Measurements from ENCODE around the gene STAC2. TPM values are rescaled to one million over a fixed set of nuclear protein-coding genes. Genes with fewer than 3 reads are reported as not detected.

The STAC2 gene
- total and polyA plus RNA-seq, 7 experiments from 2014 or later = not detected

- Histone ChIP-seq H3K27ac (ENCODE audit: low read depth, low read length) (no peak overlapping the region), H3K9me3 (ENCODE audit: control insufficient read depth in 2 of 3, low read length in 3 of 3) (no peaks in the 10 kb centered on the region), H3K4me1 (ENCODE audit: control insufficient read depth in 2 of 2, insufficient read depth in 2 of 2, low read length in 2 of 2) (peaks cover 4 to 6% of the 10 kb centered on the region in 2 donors), H3K4me3 (ENCODE audit: low read length) (no peak overlapping the region), H3K27me3 (ENCODE audit: control insufficient read depth in 2 of 2, insufficient read depth in 2 of 2, low read length in 2 of 2) (peaks cover 0 to 8% of the 10 kb centered on the region in 2 donors), H3K36me3 (ENCODE audit: control insufficient read depth in 2 of 3, insufficient read depth in 3 of 3, low read length in 3 of 3) (no peaks in the 10 kb centered on the region)
- peaks cover 6 to 19% (median 11%) of the 10 kb centered on the region in 7 donors for H3K4me1 Mint-ChIP-seq
- POLR2A ChIA-PET = interaction anchor here (0.7 kb wide), 1 partner anchor 17 kb away, joined by 3 read pairs; no protein-coding TSS in a partner anchor
- DNase-seq (no peak), ATAC-seq (no peak)
- peak overlapping the region in 6 of 10 donors; percentile 30 to 82 (median 60) for H3K4me3 Mint-ChIP-seq
- H3K36me3 Mint-ChIP-seq = no peaks in the 10 kb centered on the region
- intact Hi-C loops (cut with micrococcal nuclease) = no loop called here
- H3K27ac Mint-ChIP-seq = peak overlapping the region in 1 of 9 donors; percentile 37
- CTCF ChIA-PET = interaction anchor here (1.2 to 1.5 kb wide), 3 partner anchors 9 to 16 kb away, joined by 3 to 4 read pairs (median 4); no protein-coding TSS in a partner anchor
- H3K27me3 Mint-ChIP-seq = peaks cover 25 to 62% (median 38%) of the 10 kb centered on the region in 5 donors
- H3K9me3 Mint-ChIP-seq = peaks cover 0 to 3% (median 0%) of the 10 kb centered on the region in 11 donors
Observed at GRCh38 chr17:39222866-39223834, 2.6 kb downstream of the STAC2 start.

DNA sequence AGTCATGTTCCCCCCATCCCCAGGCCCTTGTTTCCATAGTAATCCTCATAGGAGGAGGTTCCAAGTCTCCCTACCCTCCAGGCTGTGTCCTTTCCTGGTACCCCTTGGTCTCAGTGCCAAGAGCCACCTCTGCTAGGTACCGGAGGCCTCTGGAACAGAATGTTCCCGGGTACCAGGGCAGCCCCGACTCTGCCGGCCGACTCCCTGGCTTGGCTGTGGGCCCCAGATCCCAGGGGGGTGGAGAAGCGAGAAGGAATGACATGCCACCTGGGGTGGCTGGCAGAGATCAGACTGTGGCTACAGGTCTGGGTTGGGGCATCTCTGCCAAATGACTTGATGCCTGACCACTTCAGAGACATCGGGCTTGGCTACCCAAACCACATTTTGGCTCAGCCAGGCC lies 3.6 kb downstream of the STAC2 start:
- ChIA-PET POLR2A (interaction anchor here (0.7 kb wide), 1 partner anchor 18 kb away, joined by 3 read pairs; no protein-coding TSS in a partner anchor), CTCF (no interaction called here)
- H3K27ac Mint-ChIP-seq = no peak overlapping the region
- no peak overlapping the region for H3K27ac ChIP-seq (ENCODE audit: low read depth, low read length)
- H3K4me1 Mint-ChIP-seq = peaks cover 6 to 19% (median 11%) of the 10 kb centered on the region in 7 donors
- H3K9me3 Mint-ChIP-seq = peaks cover 0 to 3% (median 0%) of the 10 kb centered on the region in 11 donors
- H3K27me3 ChIP-seq (ENCODE audit: control insufficient read depth in 2 of 2, insufficient read depth in 2 of 2, low read length in 2 of 2) = peaks cover 0 to 8% of the 10 kb centered on the region in 2 donors
- peak overlapping the region in 1 of 10 donors; percentile 29 for H3K4me3 Mint-ChIP-seq
- H3K36me3 Mint-ChIP-seq = no peaks in the 10 kb centered on the region
- ATAC-seq (no peak), DNase-seq (no peak)
- intact Hi-C loops (cut with micrococcal nuclease) = no loop called here
- H3K4me1 ChIP-seq (ENCODE audit: control insufficient read depth in 2 of 2, insufficient read depth in 2 of 2, low read length in 2 of 2) = peaks cover 4 to 6% of the 10 kb centered on the region in 2 donors
- no peaks in the 10 kb centered on the region for H3K9me3 ChIP-seq (ENCODE audit: control insufficient read depth in 2 of 3, low read length in 3 of 3)
- no peak overlapping the region for H3K4me3 ChIP-seq (ENCODE audit: low read length)
- peaks cover 15 to 60% (median 29%) of the 10 kb centered on the region in 5 donors for H3K27me3 Mint-ChIP-seq
- H3K36me3 ChIP-seq (ENCODE audit: control insufficient read depth in 2 of 3, insufficient read depth in 3 of 3, low read length in 3 of 3) = no peaks in the 10 kb centered on the region

DNA sequence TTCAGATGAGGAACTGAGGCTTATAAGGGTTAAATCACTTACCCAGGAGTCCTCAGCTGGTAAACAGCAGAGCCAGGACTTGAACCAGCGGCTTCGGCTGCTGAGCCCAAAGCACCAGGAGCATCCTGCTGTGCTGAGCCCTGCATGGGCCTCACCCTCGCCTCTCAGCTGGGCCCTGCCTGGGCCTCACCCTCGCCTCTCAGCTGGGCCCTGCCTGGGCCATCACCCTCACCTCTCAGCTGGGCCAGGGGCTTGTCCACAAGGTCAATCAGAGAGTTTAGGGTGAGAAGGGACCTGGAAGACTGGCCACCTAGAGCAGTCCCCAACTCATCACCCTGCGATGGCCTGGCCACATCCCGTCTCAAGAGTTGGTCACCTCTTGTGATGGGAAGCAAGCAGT lies 4.2 kb downstream of the STAC2 start:
- H3K9me3 Mint-ChIP-seq = peaks cover 0 to 3% (median 0%) of the 10 kb centered on the region in 11 donors
- DNase-seq (no peak), ATAC-seq (no peak)
- ChIA-PET CTCF (interaction anchor here (0.6 kb wide), 1 partner anchor 14 kb away, joined by 3 read pairs; no protein-coding TSS in a partner anchor), POLR2A (interaction anchor here (0.7 kb wide), 1 partner anchor 18 kb away, joined by 3 read pairs; no protein-coding TSS in a partner anchor)
- H3K4me1 ChIP-seq (ENCODE audit: control insufficient read depth in 2 of 2, insufficient read depth in 2 of 2, low read length in 2 of 2) = peaks cover 4 to 6% of the 10 kb centered on the region in 2 donors
- peaks cover 0 to 7% of the 10 kb centered on the region in 2 donors for H3K27me3 ChIP-seq (ENCODE audit: control insufficient read depth in 2 of 2, insufficient read depth in 2 of 2, low read length in 2 of 2)
- no peak overlapping the region for H3K27ac Mint-ChIP-seq
- no peaks in the 10 kb centered on the region for H3K36me3 ChIP-seq (ENCODE audit: control insufficient read depth in 2 of 3, insufficient read depth in 3 of 3, low read length in 3 of 3)
- no peaks in the 10 kb centered on the region for H3K9me3 ChIP-seq (ENCODE audit: control insufficient read depth in 2 of 3, low read length in 3 of 3)
- H3K27ac ChIP-seq (ENCODE audit: low read depth, low read length) = no peak overlapping the region
- peaks cover 6 to 19% (median 11%) of the 10 kb centered on the region in 7 donors for H3K4me1 Mint-ChIP-seq
- H3K4me3 ChIP-seq (ENCODE audit: low read length) = no peak overlapping the region
- H3K4me3 Mint-ChIP-seq = no peak overlapping the region
- no peaks in the 10 kb centered on the region for H3K36me3 Mint-ChIP-seq
- peaks cover 14 to 60% (median 29%) of the 10 kb centered on the region in 5 donors for H3K27me3 Mint-ChIP-seq
- intact Hi-C loops (cut with micrococcal nuclease) = no loop called here

DNA sequence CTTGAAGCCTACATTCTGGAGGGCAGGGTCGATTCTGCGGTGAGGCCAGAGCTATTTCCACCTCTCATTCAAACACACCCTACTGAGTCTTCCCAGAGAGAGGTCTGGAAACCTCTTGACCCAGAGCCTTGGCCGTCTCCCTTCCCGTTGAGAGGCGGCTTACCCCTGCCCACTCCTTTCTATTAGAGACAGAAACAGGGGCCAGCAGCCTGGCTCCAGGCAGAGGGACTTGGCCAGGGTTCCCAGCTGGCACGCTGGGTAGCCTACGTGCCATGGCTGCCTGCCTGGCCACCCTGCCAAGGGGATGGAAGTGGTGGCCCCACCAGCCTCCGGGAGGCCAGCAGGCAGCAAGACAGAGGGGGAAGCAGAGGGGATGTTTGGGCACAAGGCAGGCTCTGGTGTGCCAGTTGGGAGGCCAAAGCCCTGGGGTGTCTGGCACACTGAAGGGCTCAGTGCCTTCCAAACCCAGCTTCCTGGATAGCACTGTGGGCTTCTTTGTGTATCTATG lies 6.0 kb downstream of the STAC2 start:
- Mint-ChIP-seq H3K36me3 (no peaks in the 10 kb centered on the region), H3K9me3 (peaks cover 0 to 3% (median 0%) of the 10 kb centered on the region in 11 donors), H3K4me1 (peaks cover 2 to 11% (median 7%) of the 10 kb centered on the region in 7 donors), H3K4me3 (no peak overlapping the region), H3K27me3 (peaks cover 7 to 54% (median 29%) of the 10 kb centered on the region in 5 donors), H3K27ac (no peak overlapping the region)
- no peak overlapping the region for H3K27ac ChIP-seq (ENCODE audit: low read depth, low read length)
- intact Hi-C loops (cut with micrococcal nuclease) = no loop called here
- no peak overlapping the region for H3K4me3 ChIP-seq (ENCODE audit: low read length)
- no peak for ATAC-seq
- H3K9me3 ChIP-seq (ENCODE audit: control insufficient read depth in 2 of 3, low read length in 3 of 3) = no peaks in the 10 kb centered on the region
- no peaks in the 10 kb centered on the region for H3K4me1 ChIP-seq (ENCODE audit: control insufficient read depth in 2 of 2, insufficient read depth in 2 of 2, low read length in 2 of 2)
- DNase-seq = no peak
- H3K27me3 ChIP-seq (ENCODE audit: control insufficient read depth in 2 of 2, insufficient read depth in 2 of 2, low read length in 2 of 2) = no peaks in the 10 kb centered on the region
- ChIA-PET POLR2A (interaction anchor here (1.0 kb wide), 1 partner anchor 11 kb away, joined by 3 read pairs; no protein-coding TSS in a partner anchor), CTCF (interaction anchor here (0.7 to 1.3 kb wide), 2 partner anchors 24 to 48 kb away, joined by 3 read pairs; no protein-coding TSS in a partner anchor)
- H3K36me3 ChIP-seq (ENCODE audit: control insufficient read depth in 2 of 3, insufficient read depth in 3 of 3, low read length in 3 of 3) = no peaks in the 10 kb centered on the region

GRCh38 chr17:39218906-39219305 lies 6.8 kb downstream of the STAC2 start:
- Mint-ChIP-seq H3K4me1 (peaks cover 0 to 9% (median 5%) of the 10 kb centered on the region in 7 donors), H3K9me3 (peaks cover 0 to 3% (median 0%) of the 10 kb centered on the region in 11 donors), H3K27ac (peak overlapping the region in 1 of 9 donors; percentile 16), H3K4me3 (no peak overlapping the region), H3K36me3 (no peaks in the 10 kb centered on the region), H3K27me3 (peaks cover 4 to 50% (median 27%) of the 10 kb centered on the region in 5 donors)
- no peak for ATAC-seq
- no peak overlapping the region for H3K4me3 ChIP-seq (ENCODE audit: low read length)
- H3K9me3 ChIP-seq (ENCODE audit: control insufficient read depth in 2 of 3, low read length in 3 of 3) = no peaks in the 10 kb centered on the region
- H3K27me3 ChIP-seq (ENCODE audit: control insufficient read depth in 2 of 2, insufficient read depth in 2 of 2, low read length in 2 of 2) = no peaks in the 10 kb centered on the region
- no peaks in the 10 kb centered on the region for H3K4me1 ChIP-seq (ENCODE audit: control insufficient read depth in 2 of 2, insufficient read depth in 2 of 2, low read length in 2 of 2)
- no peak overlapping the region for H3K27ac ChIP-seq (ENCODE audit: low read depth, low read length)
- H3K36me3 ChIP-seq (ENCODE audit: control insufficient read depth in 2 of 3, insufficient read depth in 3 of 3, low read length in 3 of 3) = no peaks in the 10 kb centered on the region
- POLR2A ChIA-PET = interaction anchor here (0.6 to 1.0 kb wide), 2 partner anchors 10 to 12 kb away, joined by 3 read pairs; no protein-coding TSS in a partner anchor
- DNase-seq = no peak
- CTCF ChIA-PET = interaction anchor here (0.7 to 1.3 kb wide), 2 partner anchors 25 to 47 kb away, joined by 3 read pairs; no protein-coding TSS in a partner anchor
- intact Hi-C loops (cut with micrococcal nuclease) = no loop called here

DNA sequence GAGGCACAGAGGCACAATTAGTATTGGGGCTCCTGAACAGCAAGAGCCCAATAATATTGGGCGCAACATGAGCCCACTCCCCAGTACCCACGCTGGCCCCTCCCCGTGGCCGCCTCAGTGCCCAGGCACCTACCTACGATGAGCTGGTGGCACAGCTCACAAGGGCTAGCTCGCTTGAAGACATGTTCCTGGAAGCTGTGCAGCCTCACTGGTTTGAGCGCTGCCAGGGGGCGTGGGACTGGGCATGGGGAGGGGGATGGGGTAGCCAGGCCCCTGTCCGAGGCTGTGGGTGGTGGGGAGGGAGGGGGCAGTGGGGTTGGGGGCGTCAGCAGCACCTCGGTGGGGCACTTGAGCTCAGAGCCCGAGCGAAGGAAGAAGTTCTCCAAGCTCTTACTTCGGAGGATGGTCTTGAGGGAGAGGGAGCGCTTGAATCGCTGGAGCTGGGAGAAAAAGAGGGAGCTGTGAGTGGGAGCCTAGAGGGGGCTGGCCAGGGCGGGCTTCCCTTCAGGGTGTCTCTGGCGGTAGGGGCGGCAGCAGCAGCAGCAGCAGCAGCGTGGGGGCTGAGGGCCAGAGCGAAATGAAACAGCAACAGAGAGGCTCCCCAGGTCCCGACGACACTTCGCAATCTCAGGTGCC lies 7.9 kb downstream of the STAC2 start:
- intact Hi-C loops (cut with micrococcal nuclease) = no loop called here
- Histone ChIP-seq H3K27me3 (ENCODE audit: control insufficient read depth in 2 of 2, insufficient read depth in 2 of 2, low read length in 2 of 2) (no peaks in the 10 kb centered on the region), H3K36me3 (ENCODE audit: control insufficient read depth in 2 of 3, insufficient read depth in 3 of 3, low read length in 3 of 3) (no peaks in the 10 kb centered on the region), H3K4me3 (ENCODE audit: low read length) (no peak overlapping the region), H3K4me1 (ENCODE audit: control insufficient read depth in 2 of 2, insufficient read depth in 2 of 2, low read length in 2 of 2) (no peaks in the 10 kb centered on the region), H3K27ac (ENCODE audit: low read depth, low read length) (no peak overlapping the region), H3K9me3 (ENCODE audit: control insufficient read depth in 2 of 3, low read length in 3 of 3) (no peaks in the 10 kb centered on the region)
- no peak for ATAC-seq
- Mint-ChIP-seq H3K27ac (peak overlapping the region in 1 of 9 donors; percentile 20), H3K36me3 (no peaks in the 10 kb centered on the region), H3K9me3 (peaks cover 0 to 1% (median 0%) of the 10 kb centered on the region in 11 donors), H3K4me3 (peak overlapping the region in 3 of 10 donors; percentile 44 to 65 (median 55)), H3K4me1 (peaks cover 0 to 6% (median 3%) of the 10 kb centered on the region in 7 donors), H3K27me3 (peaks cover 0 to 42% (median 26%) of the 10 kb centered on the region in 5 donors)
- CTCF ChIA-PET = interaction anchor here (0.7 kb wide), 2 partner anchors 11 to 27 kb away, joined by 3 to 5 read pairs; no protein-coding TSS in a partner anchor
- DNase-seq = no peak
- POLR2A ChIA-PET = interaction anchor here (1.0 kb wide), 1 partner anchor 11 kb away, joined by 6 read pairs; no protein-coding TSS in a partner anchor

Measured in naive thymus-derived CD4-positive, alpha-beta T cell (primary cell).